ENCODE results near the gene STXBP6.

Gene STXBP6

DNA sequence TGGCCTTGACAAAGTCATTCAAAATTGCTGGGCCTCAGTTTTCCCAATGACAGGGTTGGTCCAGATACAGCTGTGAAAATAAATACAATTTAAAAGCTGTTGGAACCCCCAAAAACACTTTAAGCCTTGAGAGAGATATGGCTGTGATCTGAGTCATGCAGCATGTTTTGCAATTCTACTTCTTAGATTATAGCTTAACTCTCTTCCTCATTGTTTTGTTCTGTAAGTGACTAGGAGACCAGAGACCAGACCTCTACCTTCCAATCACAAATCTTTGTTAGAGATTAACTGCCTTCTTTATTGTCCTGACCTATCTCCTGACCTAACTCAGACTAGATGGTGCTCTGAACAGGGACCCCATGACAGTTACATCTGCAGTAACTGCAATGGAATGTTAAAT, 198.1 kb downstream of the STXBP6 start:
- TF ChIP-seq POLR2AphosphoS5 (IDR thresholded peaks at IDR 0.05; ENCODE audit: low read depth, low read length) (no peak), REST (IDR thresholded peaks at IDR 0.05; ENCODE audit: insufficient read depth in 1 of 2, low read depth in 2 of 2, low read length in 2 of 2) (no peak), FOXP2 (optimal IDR thresholded peaks at IDR 0.05; ENCODE audit: borderline replicate concordance, extremely low read depth, extremely low read length, insufficient read depth) (no peak), TAF1 (IDR thresholded peaks at IDR 0.05; ENCODE audit: borderline replicate concordance, insufficient read depth, low read length) (no peak), SIN3A (IDR thresholded peaks at IDR 0.05; ENCODE audit: borderline replicate concordance, insufficient read depth, low read length) (no peak)

GRCh38 chr14:24851406-24851805, 198.5 kb downstream of the STXBP6 start:
- TF ChIP-seq SIN3A (IDR thresholded peaks at IDR 0.05; ENCODE audit: borderline replicate concordance, insufficient read depth, low read length) (no peak), TAF1 (IDR thresholded peaks at IDR 0.05; ENCODE audit: borderline replicate concordance, insufficient read depth, low read length) (no peak), FOXP2 (optimal IDR thresholded peaks at IDR 0.05; ENCODE audit: borderline replicate concordance, extremely low read depth, extremely low read length, insufficient read depth) (no peak), REST (IDR thresholded peaks at IDR 0.05; ENCODE audit: insufficient read depth in 1 of 2, low read depth in 2 of 2, low read length in 2 of 2) (no peak), POLR2AphosphoS5 (IDR thresholded peaks at IDR 0.05; ENCODE audit: low read depth, low read length) (no peak)

- TF ChIP-seq REST (IDR thresholded peaks at IDR 0.05; ENCODE audit: insufficient read depth in 1 of 2, low read depth in 2 of 2, low read length in 2 of 2) (no peak), SIN3A (IDR thresholded peaks at IDR 0.05; ENCODE audit: borderline replicate concordance, insufficient read depth, low read length) (no peak), TAF1 (IDR thresholded peaks at IDR 0.05; ENCODE audit: borderline replicate concordance, insufficient read depth, low read length) (no peak), POLR2AphosphoS5 (IDR thresholded peaks at IDR 0.05; ENCODE audit: low read depth, low read length) (no peak), FOXP2 (optimal IDR thresholded peaks at IDR 0.05; ENCODE audit: borderline replicate concordance, extremely low read depth, extremely low read length, insufficient read depth) (no peak)
These were observed 199.9 kb downstream of the STXBP6 start for GRCh38 chr14:24850072-24850471.

DNA sequence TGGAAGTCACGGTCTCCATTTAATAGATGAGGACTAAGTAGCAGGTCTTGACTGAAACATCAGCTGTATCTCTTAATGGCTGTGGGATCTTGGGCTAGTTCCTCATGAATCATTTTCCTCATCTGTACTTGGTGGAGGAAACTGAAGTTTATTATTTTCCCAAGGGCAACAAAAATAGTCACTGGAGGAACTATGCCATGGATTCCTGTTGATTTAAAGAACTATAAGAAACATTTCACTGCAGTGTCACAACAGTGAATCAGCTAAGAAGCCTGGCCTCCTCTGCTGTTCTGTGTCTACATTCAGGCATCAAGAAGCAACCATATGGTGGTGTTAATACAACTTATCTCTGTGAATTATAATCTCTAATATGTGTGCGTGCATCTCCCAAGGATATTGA, 200.5 kb downstream of the STXBP6 start:
- no peak for TF ChIP-seq REST (IDR thresholded peaks at IDR 0.05; ENCODE audit: insufficient read depth in 1 of 2, low read depth in 2 of 2, low read length in 2 of 2)
- no peak for TF ChIP-seq POLR2AphosphoS5 (IDR thresholded peaks at IDR 0.05; ENCODE audit: low read depth, low read length)
- TF ChIP-seq SIN3A (IDR thresholded peaks at IDR 0.05; ENCODE audit: borderline replicate concordance, insufficient read depth, low read length), result no peak
- no peak for TF ChIP-seq FOXP2 (optimal IDR thresholded peaks at IDR 0.05; ENCODE audit: borderline replicate concordance, extremely low read depth, extremely low read length, insufficient read depth)
- TF ChIP-seq TAF1 (IDR thresholded peaks at IDR 0.05; ENCODE audit: borderline replicate concordance, insufficient read depth, low read length), result no peak
